Tongue (tissue), 2 donors: ENCODE measurements around the gene NAA25. TPM values are rescaled to one million over a fixed set of nuclear protein-coding genes. Genes with fewer than 3 reads are reported as not detected.

Experiments used
- DNase-seq: peaks from one replicate; pipeline ENCODE4 v3.0.0-alpha.2; 2015
- total RNA-seq: library from RNA; depleted of rRNA; stranded (reverse); fragments of >200 nt; gene quantifications from one replicate; pipeline ENCODE4 v1.2.3, GENCODE V29; 2014

Gene NAA25
- total RNA-seq = 59.8 TPM

GRCh38 chr12:112108202-112109079 lies at the start of gene NAA25:
Gene NAA25 (minus strand): TSS chr12:112108783. CDS start chr12:112108773, 10 bp downstream.
- DNase-seq = peak; percentile 97

GRCh38 chr12:112153893-112154219 lies 45.3 kb upstream of the NAA25 start:
- DNase-seq = no peak

GRCh38 chr12:112153181-112153892 lies 44.8 kb upstream of the NAA25 start:
- DNase-seq = no peak

- no peak for DNase-seq
Measured at GRCh38 chr12:112151766-112152541, 43.4 kb upstream of the NAA25 start.

GRCh38 chr12:112149596-112149995 lies 41.0 kb upstream of the NAA25 start:
- no peak for DNase-seq

GRCh38 chr12:112148031-112148513 lies 39.5 kb upstream of the NAA25 start:
- peak; percentile 26 for DNase-seq

- DNase-seq = no peak
Measured at GRCh38 chr12:112146123-112146522, 37.5 kb upstream of the NAA25 start.

- DNase-seq = no peak
Measured at GRCh38 chr12:112140728-112141127, 32.1 kb upstream of the NAA25 start.

GRCh38 chr12:112134731-112135130 lies 26.1 kb upstream of the NAA25 start:
- no peak for DNase-seq

GRCh38 chr12:112133418-112133817 lies 24.8 kb upstream of the NAA25 start:
- DNase-seq = no peak

- DNase-seq = no peak
Measured at GRCh38 chr12:112131686-112132085, 23.1 kb upstream of the NAA25 start.

GRCh38 chr12:112130441-112130998 lies 21.9 kb upstream of the NAA25 start:
- no peak for DNase-seq

GRCh38 chr12:112126911-112127310 lies 18.3 kb upstream of the NAA25 start:
- no peak for DNase-seq

- DNase-seq = no peak
Measured at GRCh38 chr12:112126000-112126438, 17.4 kb upstream of the NAA25 start.

- DNase-seq = peak; percentile 98
Measured at GRCh38 chr12:112125250-112125999, 16.8 kb upstream of the NAA25 start, which contains the start of gene TRAFD1. Gene TRAFD1 (plus strand): TSS chr12:112125560. CDS start chr12:112130523, 4,963 bp downstream.

- no peak for DNase-seq
Measured at GRCh38 chr12:112124918-112125249, 16.3 kb upstream of the NAA25 start.

- no peak for DNase-seq
Measured at GRCh38 chr12:112122823-112123690, 14.5 kb upstream of the NAA25 start.

- peak; percentile 93 for DNase-seq
Measured at GRCh38 chr12:112121780-112122565, 13.4 kb upstream of the NAA25 start.

- DNase-seq = no peak
Measured at GRCh38 chr12:112117685-112118084, 9.1 kb upstream of the NAA25 start.
